GM12801 (cell line): ENCODE results near the gene PTPN22.

Experiments used
- TF ChIP-seq, protein P1 (sequence below): IDR thresholded peaks from one replicate; pipeline ENCODE4 v1.5.1; 2011; ENCODE audit warnings: control low read depth; ENCODE audit not compliant: insufficient read length; ENCODE audit errors: extremely low read depth

The PTPN22 gene

DNA sequence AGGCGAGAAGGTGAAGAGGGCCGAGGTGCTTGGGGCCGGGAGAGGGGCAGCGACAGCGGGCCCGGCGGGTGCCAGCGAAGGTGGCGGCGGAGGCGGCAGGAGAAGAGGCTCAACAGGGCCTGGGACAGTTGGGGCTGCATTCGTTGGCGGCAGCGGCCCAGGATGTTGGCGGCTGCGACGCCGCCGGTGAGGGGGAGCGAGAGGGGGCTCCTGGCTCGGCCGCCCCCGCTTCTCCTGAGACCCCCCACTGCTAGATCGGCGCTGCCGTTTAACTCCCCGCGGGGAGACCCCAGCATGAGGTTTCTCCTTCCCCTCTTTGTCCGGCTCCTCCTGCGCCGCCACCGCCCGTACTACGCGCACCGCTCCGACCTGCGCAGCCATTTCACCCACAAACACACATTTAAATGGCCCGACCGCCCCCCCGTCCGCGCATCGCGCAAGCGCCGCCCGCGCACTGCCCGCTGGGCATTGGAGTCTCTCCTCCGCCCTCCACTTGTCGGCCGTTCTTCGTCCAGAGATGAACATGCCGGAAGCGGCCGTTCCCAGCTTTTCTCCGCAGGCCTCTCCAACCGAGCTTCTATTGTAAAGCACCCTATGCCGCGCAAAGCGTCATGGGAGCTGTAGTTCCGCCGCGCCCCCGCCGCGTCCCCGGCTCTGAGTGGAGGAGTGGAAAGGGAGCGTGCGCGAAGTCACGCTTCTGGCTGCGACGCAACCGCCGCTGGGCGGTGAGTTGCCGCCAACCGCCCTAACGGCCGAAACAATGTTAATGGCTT, 59.4 kb downstream of the PTPN22 start, which contains the start of gene RSBN1:
RSBN1 (minus strand) TSS at position 589 of the 773 bp plus-strand sequence; CDS start at position 525, 64 bp downstream.
- TF ChIP-seq, protein P1, sequence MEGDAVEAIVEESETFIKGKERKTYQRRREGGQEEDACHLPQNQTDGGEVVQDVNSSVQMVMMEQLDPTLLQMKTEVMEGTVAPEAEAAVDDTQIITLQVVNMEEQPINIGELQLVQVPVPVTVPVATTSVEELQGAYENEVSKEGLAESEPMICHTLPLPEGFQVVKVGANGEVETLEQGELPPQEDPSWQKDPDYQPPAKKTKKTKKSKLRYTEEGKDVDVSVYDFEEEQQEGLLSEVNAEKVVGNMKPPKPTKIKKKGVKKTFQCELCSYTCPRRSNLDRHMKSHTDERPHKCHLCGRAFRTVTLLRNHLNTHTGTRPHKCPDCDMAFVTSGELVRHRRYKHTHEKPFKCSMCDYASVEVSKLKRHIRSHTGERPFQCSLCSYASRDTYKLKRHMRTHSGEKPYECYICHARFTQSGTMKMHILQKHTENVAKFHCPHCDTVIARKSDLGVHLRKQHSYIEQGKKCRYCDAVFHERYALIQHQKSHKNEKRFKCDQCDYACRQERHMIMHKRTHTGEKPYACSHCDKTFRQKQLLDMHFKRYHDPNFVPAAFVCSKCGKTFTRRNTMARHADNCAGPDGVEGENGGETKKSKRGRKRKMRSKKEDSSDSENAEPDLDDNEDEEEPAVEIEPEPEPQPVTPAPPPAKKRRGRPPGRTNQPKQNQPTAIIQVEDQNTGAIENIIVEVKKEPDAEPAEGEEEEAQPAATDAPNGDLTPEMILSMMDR: no peak

DNA sequence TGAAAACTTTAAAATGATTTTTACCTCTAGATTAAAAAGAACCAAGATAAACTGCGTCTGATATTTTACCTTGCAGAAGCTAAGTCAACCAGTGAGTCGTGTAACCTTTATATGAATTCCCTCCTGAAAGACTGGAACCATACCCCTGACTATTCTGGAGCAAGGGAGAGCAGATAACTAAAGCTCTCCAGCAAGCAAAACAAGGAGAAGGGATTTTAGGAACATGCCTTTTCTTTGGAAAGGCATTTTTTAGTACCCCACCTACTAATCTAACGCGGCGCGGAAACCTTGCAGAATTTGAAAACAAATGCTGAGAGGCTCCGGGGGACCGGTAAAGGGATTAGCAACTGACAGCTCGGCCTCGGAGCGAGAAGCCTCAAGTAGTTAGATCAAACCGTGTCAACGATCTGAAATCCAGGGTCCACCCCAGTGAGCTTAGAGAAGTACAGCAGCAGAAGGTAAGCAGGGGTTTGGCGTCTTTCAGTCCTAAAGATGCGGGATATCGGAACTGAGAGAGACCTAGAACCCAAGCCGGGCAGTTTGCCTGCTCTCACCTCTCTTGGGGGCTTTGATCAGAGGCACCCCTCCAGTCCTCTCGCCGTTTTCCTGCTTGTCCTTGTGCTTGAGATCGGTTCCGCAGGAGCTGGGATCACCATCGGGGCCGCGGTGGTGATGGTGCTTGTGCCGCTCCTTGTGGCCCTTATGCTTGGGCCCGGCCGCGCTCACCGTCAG, 60.2 kb downstream of the PTPN22 start:
- TF ChIP-seq, protein P1: no peak

DNA sequence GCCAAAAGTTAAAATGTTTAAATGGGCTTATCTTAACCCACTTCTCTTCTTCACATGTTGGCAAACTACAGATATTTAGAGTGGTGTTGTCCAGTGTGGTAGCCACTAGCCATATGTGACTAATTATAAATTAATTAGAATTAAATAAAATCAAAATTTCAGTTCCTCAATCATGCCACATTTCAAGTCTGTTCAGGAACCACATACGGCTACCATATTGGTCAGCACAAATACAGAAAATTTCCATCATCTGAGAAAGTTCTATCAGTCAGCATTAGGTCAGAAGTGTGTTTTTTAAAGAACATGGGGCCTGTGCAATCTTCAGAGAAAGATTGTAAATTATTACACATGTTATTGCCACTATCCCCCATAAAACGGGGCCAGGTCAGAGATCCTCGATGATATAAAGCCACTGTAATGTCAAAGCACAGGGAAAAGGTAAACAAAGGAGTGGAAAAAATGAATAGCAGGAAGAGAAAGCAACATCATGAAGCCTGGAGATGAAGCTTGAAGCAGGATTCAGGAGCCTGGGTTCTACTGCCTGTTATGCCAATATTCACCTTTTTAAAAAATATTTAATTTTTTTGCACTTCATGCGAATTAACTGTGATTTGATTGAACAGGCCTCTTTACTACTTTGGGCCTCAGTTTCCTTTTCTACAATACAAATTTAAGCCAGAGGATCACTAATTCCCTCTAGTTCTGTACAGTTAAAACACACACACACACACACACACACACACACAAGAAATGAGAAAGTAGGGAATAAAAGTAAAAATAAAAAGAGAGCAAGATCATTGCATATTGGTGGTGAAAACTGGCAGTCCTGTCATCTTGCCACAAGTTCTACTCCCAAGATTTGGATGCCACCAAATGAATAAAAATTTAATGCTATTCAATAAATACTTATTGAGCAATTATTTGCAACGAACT, 61.6 kb downstream of the PTPN22 start:
- TF ChIP-seq, protein P1: no peak

DNA sequence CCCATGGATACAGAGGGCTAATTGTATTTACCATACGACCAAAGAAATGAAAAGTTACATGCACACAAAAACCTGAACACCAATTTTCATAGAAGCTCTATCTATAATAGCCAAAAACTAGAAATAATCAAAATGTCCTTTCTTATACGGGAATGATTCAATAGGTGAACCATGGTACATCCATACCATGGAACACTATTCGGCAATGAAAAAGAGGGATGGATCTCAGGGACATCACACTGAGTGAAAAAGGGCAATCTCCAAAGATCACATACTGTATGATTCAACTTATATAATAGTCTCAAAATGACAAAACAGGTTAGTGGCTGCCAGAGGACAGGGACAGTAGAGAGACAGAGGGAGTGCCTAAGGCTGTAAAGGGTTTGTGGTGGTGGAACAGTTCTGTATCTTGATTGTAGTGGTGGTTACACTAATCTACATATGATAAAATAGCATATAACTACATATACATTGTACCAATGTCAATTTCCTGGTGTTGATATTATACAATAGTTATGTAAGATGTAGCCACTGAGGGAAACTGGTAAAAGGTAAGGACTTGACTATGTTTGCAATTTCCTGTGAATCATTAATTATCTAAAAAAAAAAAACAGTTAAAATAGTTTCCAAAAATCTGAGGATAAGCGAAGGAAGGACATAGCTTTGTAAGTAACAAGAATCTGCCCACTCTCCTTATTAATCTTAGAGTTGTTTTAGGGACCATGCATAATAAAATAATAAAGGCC, 62.9 kb downstream of the PTPN22 start:
- TF ChIP-seq, protein P1: no peak

DNA sequence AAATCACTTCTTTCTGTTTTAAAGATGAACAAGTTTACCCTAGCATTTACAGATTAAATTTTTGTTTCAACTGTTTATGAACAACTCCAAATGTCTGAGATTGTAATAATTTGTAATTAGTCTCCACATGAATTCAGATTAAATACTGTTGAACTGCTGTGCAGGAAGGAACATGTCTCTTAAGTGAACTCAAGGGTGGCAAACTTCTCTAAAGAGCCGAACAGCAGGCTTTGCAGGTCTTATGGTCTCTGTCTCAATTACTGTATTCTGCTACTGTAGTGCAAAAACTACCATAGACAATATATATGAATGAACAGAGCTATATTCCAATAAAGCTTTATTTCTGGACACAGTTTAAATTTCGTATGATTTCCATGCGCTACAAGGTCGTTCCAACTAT, 65.9 kb downstream of the PTPN22 start:
- TF ChIP-seq, protein P1: no peak

DNA sequence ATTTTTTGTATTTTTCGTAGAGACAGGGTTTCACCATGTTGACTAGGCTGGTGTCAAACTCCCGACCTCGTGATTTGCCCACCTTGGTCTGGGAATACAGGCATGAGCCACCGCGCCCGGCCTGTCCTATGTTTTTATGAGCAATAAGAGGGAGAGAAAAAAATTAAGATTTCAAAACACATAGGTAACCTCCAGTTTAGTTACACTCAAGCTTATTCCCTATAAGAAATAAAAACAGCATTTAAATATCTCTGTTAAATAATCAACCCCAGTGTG, 66.3 kb downstream of the PTPN22 start:
- TF ChIP-seq, protein P1: no peak
